GM23338 (cell line): Measurements from ENCODE around the gene DHRS3. TPM values are rescaled to one million over a fixed set of nuclear protein-coding genes. Genes with fewer than 3 reads are reported as not detected.

Source experiments
- ATAC-seq: fragments of 200-7000 bp; cut with Tn5 transposase; 3 replicates; pipeline ENCODE4 v1.9.1; 2020
- DNase-seq: peaks from one replicate; pipeline ENCODE4 v3.0.0-alpha.2; 2015; ENCODE audit warnings: low spot score
- H2AFZ ChIP-seq: fragments of 200-600 bp; sonication (generic); 2 replicates; pipeline ENCODE4 v1.8.0; 2016; ENCODE audit warnings: antibody characterized with exemption, mild to moderate bottlenecking, moderate library complexity
- H3F3A ChIP-seq: fragments of 200-600 bp; sonication (generic); replicated peaks from 2 replicates; pipeline ENCODE4 v1.8.0; 2017; ENCODE audit warnings: antibody characterized with exemption, mixed run types, low read depth
- H3K27ac ChIP-seq: fragments of 200-600 bp; sonication (generic); 2 replicates; pipeline ENCODE4 v1.6.1; 2016; ENCODE audit warnings: low read depth
- H3K27me3 ChIP-seq: fragments of 200-600 bp; sonication (generic); 2 replicates; pipeline ENCODE4 v1.8.0; 2016; ENCODE audit warnings: mild to moderate bottlenecking, mixed run types, moderate library complexity; ENCODE audit not compliant: insufficient read depth
- H3K36me3 ChIP-seq: fragments of 200-600 bp; sonication (generic); 2 replicates; pipeline ENCODE4 v1.8.0; 2016; ENCODE audit warnings: mild to moderate bottlenecking; ENCODE audit not compliant: insufficient read depth
- H3K4me1 ChIP-seq: fragments of 200-600 bp; sonication (generic); 2 replicates; pipeline ENCODE4 v1.8.0; 2016; ENCODE audit warnings: mild to moderate bottlenecking, moderate library complexity; ENCODE audit not compliant: insufficient read depth
- H3K4me2 ChIP-seq: fragments of 200-600 bp; sonication (generic); 2 replicates; pipeline ENCODE4 v1.7.1; 2017; ENCODE audit warnings: mixed run types
- H3K4me3 ChIP-seq: fragments of 200-600 bp; sonication (generic); 2 replicates; pipeline ENCODE4 v1.6.1; 2016; ENCODE audit warnings: mixed run types
- H3K79me2 ChIP-seq: fragments of 200-600 bp; sonication (generic); replicated peaks from 2 replicates; pipeline ENCODE4 v1.8.0; 2017; ENCODE audit warnings: mild to moderate bottlenecking; ENCODE audit not compliant: insufficient read depth
- H3K9me2 ChIP-seq: fragments of 200-600 bp; sonication (generic); 2 replicates; pipeline ENCODE4 v1.8.0; 2017; ENCODE audit not compliant: insufficient read depth
- H4K20me1 ChIP-seq: fragments of 200-600 bp; sonication (generic); replicated peaks from 2 replicates; pipeline ENCODE4 v1.8.0; 2017; ENCODE audit warnings: mild to moderate bottlenecking; ENCODE audit not compliant: insufficient read depth
- H3K27ac Mint-ChIP-seq: 2 replicates; pipeline ENCODE4 v1.8.0; 2020; ENCODE audit warnings: inconsistent platforms, mild to moderate bottlenecking, moderate library complexity, mixed read lengths
- H3K27me3 Mint-ChIP-seq: 3 replicates; pipeline ENCODE4 v1.8.0; 2022; ENCODE audit warnings: low read depth, mild to moderate bottlenecking, moderate library complexity, mixed read lengths, inconsistent platforms; ENCODE audit not compliant: insufficient read depth, poor library complexity
- H3K36me3 Mint-ChIP-seq: 3 replicates; pipeline ENCODE4 v1.8.0; 2021; ENCODE audit warnings: low read depth, mild to moderate bottlenecking, inconsistent platforms, moderate library complexity, mixed read lengths
- H3K4me1 Mint-ChIP-seq: 3 replicates; pipeline ENCODE4 v1.8.0; 2020; ENCODE audit warnings: mild to moderate bottlenecking, inconsistent platforms, mixed read lengths
- H3K4me3 Mint-ChIP-seq: 3 replicates; pipeline ENCODE4 v1.8.0; 2021; ENCODE audit warnings: moderate library complexity, mild to moderate bottlenecking, inconsistent platforms, mixed read lengths
- H3K9me3 Mint-ChIP-seq: 3 replicates; pipeline ENCODE4 v1.8.0; 2020; ENCODE audit warnings: moderate library complexity, mild to moderate bottlenecking, inconsistent platforms, mixed read lengths
- CREB1 ChIP-seq: fragments of 250-450 bp; sonication (Bioruptor Pico); IDR thresholded peaks from 2 replicates; pipeline ENCODE4 v1.5.0; 2020; ENCODE audit warnings: low read depth, mild to moderate bottlenecking, moderate library complexity
- CTCF ChIP-seq, 2 experiments: fragments of 200-600 bp in 1 of 2; sonication (generic) in 1 of 2; conservative IDR thresholded peaks; 2 replicates each; pipeline versions ENCODE4 v1.5.1 to v1.6.1; 2016 to 2017; ENCODE audit warnings: antibody characterized with exemption in 2 of 2, low read depth in 2 of 2, mild to moderate bottlenecking in 2 of 2, moderate library complexity in 1 of 2
- ETS1 ChIP-seq: IDR thresholded peaks from 2 replicates; pipeline ENCODE4 v1.6.1; 2016; ENCODE audit warnings: antibody characterized with exemption
- EZH2 ChIP-seq: fragments of 200-600 bp; sonication (generic); IDR thresholded peaks from one replicate; pipeline ENCODE4 v1.8.0; 2017; ENCODE audit warnings: antibody characterized with exemption, mild to moderate bottlenecking, low read depth; ENCODE audit not compliant: unreplicated experiment
- EZH2phosphoT487 ChIP-seq: fragments of 200-600 bp; sonication (generic); IDR thresholded peaks from one replicate; pipeline ENCODE4 v1.8.1; 2018; ENCODE audit warnings: antibody characterized with exemption; ENCODE audit not compliant: unreplicated experiment
- JUNB ChIP-seq: IDR thresholded peaks from one replicate; pipeline ENCODE4 v1.6.1; 2016; ENCODE audit warnings: antibody characterized with exemption; ENCODE audit not compliant: unreplicated experiment
- NANOG ChIP-seq: IDR thresholded peaks from 2 replicates; pipeline ENCODE4 v1.6.1; 2016; ENCODE audit warnings: antibody characterized with exemption, borderline replicate concordance
- POLR2AphosphoS5 ChIP-seq: IDR thresholded peaks from 2 replicates; pipeline ENCODE4 v1.6.1; 2016; ENCODE audit warnings: antibody characterized with exemption, low read depth
- REST ChIP-seq: IDR thresholded peaks from one replicate; pipeline ENCODE4 v1.6.1; 2018; ENCODE audit warnings: antibody characterized with exemption; ENCODE audit not compliant: unreplicated experiment
- STAT1 ChIP-seq: IDR thresholded peaks from one replicate; pipeline ENCODE4 v1.6.1; 2016; ENCODE audit warnings: antibody characterized with exemption; ENCODE audit not compliant: unreplicated experiment
- ZNF114 ChIP-seq: fragments of 250-450 bp; sonication (Bioruptor Pico); IDR thresholded peaks from 2 replicates; pipeline ENCODE4 v1.5.0; 2020; ENCODE audit warnings: mild to moderate bottlenecking, moderate library complexity
- ZNF331 ChIP-seq: fragments of 250-450 bp; sonication (Bioruptor Pico); IDR thresholded peaks from 2 replicates; pipeline ENCODE4 v1.5.0; 2020; ENCODE audit warnings: low read depth, mild to moderate bottlenecking, moderate library complexity
- ZNF462 ChIP-seq: fragments of 250-450 bp; sonication (Bioruptor Pico); IDR thresholded peaks from 2 replicates; pipeline ENCODE4 v1.5.0; 2020; ENCODE audit warnings: mild to moderate bottlenecking, moderate library complexity
- polyA plus RNA-seq: library from polyadenylated mRNA; unstranded; fragments of >200 nt; fragmentation: Nextera tagmentation; extraction: Ambion mirVana; gene quantifications from 2 replicates; pipeline ENCODE4 v1.2.1, GENCODE V29; 2016
- total RNA-seq: library from RNA; depleted of rRNA; stranded (reverse); fragments of >200 nt; shearing (Covaris generic); gene quantifications from 2 replicates; pipeline ENCODE4 v1.2.3, GENCODE V29; 2014

The DHRS3 gene
- total and polyA plus RNA-seq, 2 experiments from 2014 or later = 21.0 to 26.0 TPM

GRCh38 chr1:12594490-12594889 lies 23.5 kb downstream of the DHRS3 start:
- H3K36me3 Mint-ChIP-seq = no peaks in the 10 kb centered on the region; the same call in 2 of the 3 replicates
- H3K4me3 ChIP-seq = peak overlapping the region; percentile 78
- TF ChIP-seq EZH2 (no peak), CREB1 (CRISPR knock-in tag) (no peak), STAT1 (no peak), ZNF331 (CRISPR knock-in tag) (no peak), CTCF (conservative IDR thresholded peaks at IDR 0.05; ENCODE audit: low read depth in 2 of 2) (no peak), NANOG (no peak), JUNB (no peak), POLR2AphosphoS5 (no peak), EZH2phosphoT487 (no peak), ETS1 (no peak), ZNF114 (CRISPR knock-in tag) (no peak), ZNF462 (CRISPR knock-in tag) (no peak), REST (no peak)
- no peak for DNase-seq
- H3K4me2 ChIP-seq = peak overlapping the region; percentile 98
- H3K4me1 ChIP-seq = peaks cover 39% of the 10 kb centered on the region
- H3K36me3 ChIP-seq = no peaks in the 10 kb centered on the region
- peaks cover 18% of the 10 kb centered on the region for H3K79me2 ChIP-seq
- H3K27me3 ChIP-seq = 0 out of 2 replicates have a peak, but pooled peaks cover 3% of the 10 kb centered on the region
- peak overlapping the region; percentile 43; the same call in 1 of the 2 replicates for H3K27ac Mint-ChIP-seq
- H3F3A ChIP-seq = peaks cover 13% of the 10 kb centered on the region; the same call in 1 of the 2 replicates
- H3K27ac ChIP-seq = peak overlapping the region; percentile 87; the same call in 1 of the 2 replicates
- H3K9me2 ChIP-seq = no peaks in the 10 kb centered on the region
- H3K4me3 Mint-ChIP-seq = peak overlapping the region; percentile 77
- no peak for ATAC-seq
- H2AFZ ChIP-seq = no peak overlapping the region
- peaks cover 35% of the 10 kb centered on the region for H3K4me1 Mint-ChIP-seq
- peaks cover 6% of the 10 kb centered on the region; the same call in 1 of the 2 replicates for H4K20me1 ChIP-seq
- H3K27me3 Mint-ChIP-seq = peaks cover 24% of the 10 kb centered on the region
- no peaks in the 10 kb centered on the region; the same call in 2 of the 3 replicates for H3K9me3 Mint-ChIP-seq
